ENCODE measurements around the gene PARVB.
"Not testable (repeated sequence)": the region's sequence is repeated elsewhere in the genome, so short reads cannot be mapped to it uniquely, and the experiment has no call there.

PARVB gene

DNA sequence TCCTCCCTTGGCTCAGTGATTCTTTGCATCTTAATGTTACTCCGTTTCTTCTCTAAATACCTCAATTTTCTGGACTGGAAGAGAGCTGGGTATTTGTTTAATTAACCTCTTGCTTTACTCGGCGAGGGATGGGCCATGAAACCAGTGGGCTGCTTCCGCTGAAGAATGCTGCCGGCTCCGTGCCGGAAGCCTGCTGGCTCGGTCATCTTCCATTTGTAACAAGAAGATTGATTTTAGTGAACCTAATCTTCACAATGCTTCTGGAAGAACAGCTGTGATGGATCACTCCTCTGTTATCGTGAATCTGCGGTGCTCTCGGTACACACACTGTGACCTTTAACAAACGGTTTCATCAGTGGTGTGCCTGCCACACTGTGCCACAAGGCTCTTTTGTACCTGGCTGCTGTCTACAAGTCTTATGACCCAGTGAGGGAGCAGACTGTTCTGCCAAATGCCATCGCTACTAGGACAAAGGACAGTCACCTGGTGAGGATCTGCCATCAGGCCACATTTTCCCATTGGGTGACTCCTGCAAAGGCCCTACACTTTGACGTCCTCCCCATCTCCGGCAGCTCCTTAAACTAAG is 25.3 kb upstream of the PARVB start:
- no peak for DNase-seq

- no peak for DNase-seq
These were observed 24.7 kb upstream of the PARVB start for GRCh38 chr22:43999378-43999777.

- DNase-seq: no peak
These were observed 24.0 kb upstream of the PARVB start for GRCh38 chr22:44000123-44000522.

DNA sequence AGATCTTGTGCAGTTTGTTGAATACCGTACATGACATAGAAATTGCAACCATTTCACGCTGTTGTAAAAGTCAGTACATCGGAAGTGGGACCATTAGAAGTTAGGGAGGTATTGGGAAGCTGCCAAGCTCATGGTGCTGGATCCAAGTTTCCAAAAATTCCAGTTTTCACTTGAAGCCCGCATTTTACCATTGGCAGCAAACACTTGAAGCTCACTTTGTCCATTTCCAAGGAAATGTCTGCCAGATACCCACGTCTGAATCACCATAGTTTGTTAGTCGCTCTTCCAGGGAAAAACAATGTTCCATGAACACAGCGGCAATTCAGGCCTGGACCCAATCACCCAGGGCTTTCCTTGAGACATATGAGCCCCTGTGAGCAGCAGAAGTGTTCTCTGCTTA is 22.6 kb upstream of the PARVB start:
- DNase-seq: no peak

GRCh38 chr22:44002324-44002723 is 21.8 kb upstream of the PARVB start:
- no peak for DNase-seq

DNA sequence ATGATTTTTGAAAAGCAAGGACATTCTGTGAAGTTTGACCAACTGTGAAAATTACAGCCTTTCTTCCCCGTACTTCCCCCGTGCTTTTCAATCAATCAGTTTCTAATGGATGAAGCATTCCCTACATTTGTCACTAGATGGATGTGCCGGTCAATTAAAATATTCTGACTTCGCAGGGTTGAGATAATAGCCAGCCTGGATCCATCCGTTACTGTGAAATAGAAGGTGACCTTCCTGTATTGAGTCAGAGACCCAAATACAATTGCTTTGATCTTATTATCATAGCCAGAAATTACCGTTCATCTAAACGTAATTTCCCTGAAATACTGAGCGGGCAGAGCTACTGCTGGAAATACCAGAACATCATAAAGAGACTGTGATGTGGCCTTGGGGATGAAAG is 21.1 kb upstream of the PARVB start:
- DNase-seq: no peak

DNA sequence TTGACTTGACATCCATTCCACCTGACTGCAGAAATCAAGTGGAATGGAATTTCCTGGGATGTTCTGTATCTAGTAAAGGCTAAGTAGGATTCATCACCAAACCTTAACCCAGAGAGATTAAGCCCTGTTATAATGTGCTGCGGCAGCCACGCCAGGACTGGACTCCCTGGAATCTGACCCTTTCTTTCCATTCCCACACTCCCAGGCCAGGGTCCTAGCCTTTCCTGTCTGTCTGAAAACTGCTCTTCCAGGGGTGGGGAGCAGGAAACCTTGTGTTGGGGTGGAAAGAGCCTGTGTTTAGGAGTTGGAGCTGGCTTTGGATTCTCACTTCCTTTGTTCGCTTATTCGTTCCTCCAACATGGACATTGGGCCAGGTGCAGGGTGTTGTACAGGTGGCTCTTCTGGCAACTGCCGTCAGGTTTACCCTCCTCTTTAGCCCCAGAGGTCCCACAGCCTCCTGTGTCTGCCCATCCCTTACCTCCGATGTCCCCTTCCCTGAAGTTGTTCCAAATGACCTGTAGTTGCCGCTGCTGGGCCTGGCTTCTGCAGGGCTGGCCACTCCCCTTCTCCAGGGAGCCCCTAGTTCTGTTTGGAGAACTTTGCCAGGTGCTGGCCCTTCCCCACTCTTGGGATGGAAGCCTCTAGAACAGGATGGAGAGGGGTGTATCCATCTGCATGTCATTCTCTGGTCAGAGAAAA is 20.5 kb upstream of the PARVB start:
- no peak for DNase-seq

- no peak for DNase-seq
These were observed 20.0 kb upstream of the PARVB start for GRCh38 chr22:44004104-44004460.

- DNase-seq: no peak
These were observed 18.6 kb upstream of the PARVB start for GRCh38 chr22:44005524-44005923.

DNA sequence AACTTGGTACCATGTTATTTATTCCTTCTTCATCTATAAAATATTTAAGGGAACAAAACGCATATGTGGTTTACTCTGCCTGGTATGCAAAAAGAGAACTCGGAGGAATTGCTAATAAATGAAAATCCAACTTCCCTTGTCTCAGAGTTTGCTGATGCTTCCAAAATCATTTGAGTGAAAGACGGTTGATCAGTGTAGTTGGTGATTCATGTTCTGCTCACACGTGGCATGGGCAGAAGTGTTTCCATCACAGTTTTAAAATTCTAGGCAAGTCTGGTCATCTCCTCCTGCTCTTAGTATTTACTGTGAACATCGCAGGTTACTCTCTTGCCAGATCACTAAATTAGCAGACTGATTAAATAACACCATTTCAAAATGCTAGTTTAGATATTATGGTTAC is 11.9 kb upstream of the PARVB start:
- DNase-seq: no peak

- DNase-seq: no peak
These were observed 11.5 kb upstream of the PARVB start for GRCh38 chr22:44012591-44012990.

DNA sequence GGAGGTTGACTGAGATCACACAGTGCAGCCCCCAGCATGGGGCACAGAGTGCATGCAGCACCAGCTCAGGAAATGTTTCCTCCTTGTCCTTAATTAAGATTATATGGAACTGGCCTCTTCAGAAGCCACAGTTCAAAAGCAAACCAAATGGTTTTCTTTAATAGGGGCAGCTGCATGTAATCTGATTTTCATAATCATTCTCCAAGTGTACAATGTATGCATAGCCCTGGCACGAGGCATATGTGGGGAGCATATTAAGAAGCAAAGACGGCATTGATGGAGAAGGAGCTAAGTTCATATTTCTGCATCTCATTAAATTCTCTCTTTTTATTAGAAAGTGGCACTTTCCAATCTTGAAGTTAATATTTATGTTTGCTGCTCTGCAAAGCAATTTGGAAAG is 9.9 kb upstream of the PARVB start:
- no peak for DNase-seq

DNA sequence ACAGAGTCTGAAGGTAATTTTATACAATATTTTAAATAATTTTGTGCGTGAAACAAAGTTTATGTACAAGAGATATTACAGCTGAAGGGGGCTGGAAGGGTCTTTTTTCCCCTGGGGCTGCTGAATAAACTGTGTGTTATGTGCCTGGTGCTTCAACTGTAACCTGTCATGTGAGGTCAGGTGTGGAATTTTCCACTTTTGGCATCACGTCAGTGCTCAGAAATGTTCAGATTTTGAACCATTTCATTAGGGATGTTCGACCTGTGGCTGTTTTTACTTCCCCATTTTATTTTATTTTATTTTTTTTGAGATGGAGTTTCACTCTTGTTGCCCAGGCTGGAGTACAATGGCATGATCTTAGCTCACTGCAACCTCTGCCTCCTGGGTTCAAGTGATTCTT is 7.5 kb upstream of the PARVB start:
- not testable (repeated sequence) for DNase-seq

GRCh38 chr22:44018594-44018993 is 5.5 kb upstream of the PARVB start:
- DNase-seq: no peak

DNA sequence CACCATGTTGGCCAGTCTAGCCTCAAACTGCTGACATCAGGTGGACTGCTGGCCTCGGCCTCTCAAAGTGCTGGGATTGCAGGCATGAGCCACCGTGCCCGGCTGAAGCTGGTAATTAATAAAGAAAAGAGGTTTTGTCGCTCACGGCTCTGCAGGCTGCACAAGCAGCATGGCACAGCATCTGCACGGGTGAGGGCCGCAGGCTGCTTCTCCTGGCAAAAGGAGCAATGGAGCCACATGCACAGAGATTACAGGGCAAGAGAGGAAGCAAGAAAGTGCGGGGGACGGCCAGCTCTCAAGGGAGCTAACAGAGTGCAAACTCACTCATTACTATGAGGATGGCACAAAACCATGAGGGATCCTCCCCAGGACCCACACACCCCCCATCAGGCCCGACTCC is 4.7 kb upstream of the PARVB start:
- DNase-seq: no peak

- DNase-seq: no peak
These were observed 4.3 kb upstream of the PARVB start for GRCh38 chr22:44019846-44020245.

GRCh38 chr22:44020981-44021380 is 3.1 kb upstream of the PARVB start:
- no peak for DNase-seq

GRCh38 chr22:44023404-44024287 is 456 bp upstream of the PARVB start:
- DNase-seq: peak; percentile 27

- DNase-seq: no peak
These were observed 1.3 kb downstream of the PARVB start for GRCh38 chr22:44025171-44026065.

DNA sequence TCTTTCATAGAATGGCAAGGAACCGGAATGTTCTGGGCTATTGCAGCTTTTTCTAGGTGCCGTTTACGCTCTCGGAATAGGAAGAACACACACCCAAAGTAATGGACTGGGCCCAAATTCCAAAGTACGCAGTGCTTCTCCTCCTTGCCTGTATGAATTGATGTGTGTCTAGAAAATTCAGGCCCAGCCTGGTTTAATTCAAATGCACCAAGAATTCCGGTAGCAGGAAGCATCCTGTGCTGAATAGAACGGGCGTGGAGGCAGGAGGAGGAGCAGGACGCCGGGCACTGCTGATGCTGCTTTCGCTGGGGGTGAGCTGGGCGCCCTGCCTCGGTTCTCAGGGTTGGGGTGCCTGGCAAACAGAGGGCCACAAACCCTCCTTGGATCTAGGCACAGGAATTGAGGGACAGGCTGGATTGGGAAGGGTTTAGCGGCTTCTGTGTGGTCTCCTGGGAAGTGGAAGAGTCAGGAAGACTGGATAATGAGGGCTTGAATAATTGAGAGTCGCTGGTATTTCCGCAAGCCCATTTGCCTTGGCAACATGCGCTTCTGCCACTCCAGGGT is 2.0 kb downstream of the PARVB start:
- no peak for DNase-seq

- DNase-seq: peak; percentile 70
These were observed 2.8 kb downstream of the PARVB start for GRCh38 chr22:44026630-44027511.

- DNase-seq: no peak
These were observed 4.0 kb downstream of the PARVB start for GRCh38 chr22:44028091-44028490.

Measured in CD4-positive, alpha-beta T cell treated with Interleukin-6 for 4 hours (primary cell).